GM19240 (cell line): ENCODE data around the gene INTS1.

ENCODE experiments used
- DNase-seq: peaks from one replicate; pipeline ENCODE4 v3.0.0; 2011; ENCODE audit warnings: low spot score; ENCODE audit not compliant: insufficient read length

The INTS1 gene

GRCh38 chr7:1464694-1465093 is 39.5 kb downstream of the INTS1 start:
- DNase-seq = no peak

DNA sequence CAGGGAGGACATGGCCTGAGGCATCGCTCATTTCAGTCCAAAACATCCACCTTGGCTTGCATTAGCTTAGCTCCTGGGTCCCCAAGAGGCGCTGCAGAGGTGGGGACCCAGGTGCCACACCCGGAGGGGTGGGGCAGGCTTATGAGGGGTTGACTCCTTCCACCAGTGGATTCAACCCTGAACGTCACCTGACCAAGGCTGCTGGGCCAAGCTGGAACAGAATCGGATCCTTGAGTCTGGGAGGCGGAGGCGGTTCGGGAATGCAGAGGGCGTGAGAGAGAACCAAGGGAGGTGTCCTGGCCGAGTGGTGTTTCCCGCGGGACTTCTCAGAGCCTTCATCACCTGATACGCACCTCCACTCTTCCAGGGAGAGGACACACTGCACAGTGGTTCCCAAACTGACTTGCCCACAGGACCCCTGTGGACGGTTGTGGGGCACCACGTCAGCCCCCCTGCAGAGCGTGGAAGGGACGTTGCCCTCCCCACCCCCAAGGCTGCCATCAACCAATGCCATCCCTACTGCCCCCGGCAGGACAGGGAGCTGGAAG is 40.4 kb downstream of the INTS1 start:
- no peak for DNase-seq

DNA sequence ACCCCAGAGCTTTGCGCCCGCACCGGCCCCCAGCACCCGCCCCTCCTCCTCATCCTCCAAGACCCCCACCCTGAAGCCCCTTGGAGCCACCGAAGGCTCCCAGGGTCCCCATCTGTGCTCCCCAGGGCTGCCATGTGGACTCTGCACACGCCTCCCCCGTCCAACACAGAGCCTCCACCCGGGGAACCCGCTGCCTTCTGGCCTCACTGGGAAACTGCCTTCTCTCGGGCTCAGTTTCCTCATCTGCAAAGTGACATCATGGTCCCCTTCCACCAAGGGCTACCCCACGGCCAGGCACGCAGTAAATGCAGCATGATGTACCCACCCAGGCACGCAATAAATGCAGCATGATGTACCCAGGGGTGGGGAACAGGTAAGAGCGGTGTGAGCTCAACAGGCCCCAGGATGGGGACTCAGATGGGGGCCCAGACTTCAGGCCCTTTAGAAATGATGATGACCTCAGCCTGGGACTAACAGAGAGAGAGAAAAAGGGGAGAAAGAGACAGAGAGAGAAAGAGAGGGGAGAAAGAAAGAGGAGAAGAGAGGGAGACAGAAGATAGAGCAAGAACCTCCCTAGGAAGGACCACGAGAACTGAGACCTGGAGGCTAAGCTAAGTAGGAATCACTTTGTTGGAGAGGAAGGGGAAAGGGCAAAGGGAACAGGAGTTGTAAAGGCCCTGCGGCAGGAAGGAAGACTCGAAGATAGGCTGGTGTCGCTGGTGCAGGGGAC is 42.4 kb downstream of the INTS1 start:
- no peak for DNase-seq

DNA sequence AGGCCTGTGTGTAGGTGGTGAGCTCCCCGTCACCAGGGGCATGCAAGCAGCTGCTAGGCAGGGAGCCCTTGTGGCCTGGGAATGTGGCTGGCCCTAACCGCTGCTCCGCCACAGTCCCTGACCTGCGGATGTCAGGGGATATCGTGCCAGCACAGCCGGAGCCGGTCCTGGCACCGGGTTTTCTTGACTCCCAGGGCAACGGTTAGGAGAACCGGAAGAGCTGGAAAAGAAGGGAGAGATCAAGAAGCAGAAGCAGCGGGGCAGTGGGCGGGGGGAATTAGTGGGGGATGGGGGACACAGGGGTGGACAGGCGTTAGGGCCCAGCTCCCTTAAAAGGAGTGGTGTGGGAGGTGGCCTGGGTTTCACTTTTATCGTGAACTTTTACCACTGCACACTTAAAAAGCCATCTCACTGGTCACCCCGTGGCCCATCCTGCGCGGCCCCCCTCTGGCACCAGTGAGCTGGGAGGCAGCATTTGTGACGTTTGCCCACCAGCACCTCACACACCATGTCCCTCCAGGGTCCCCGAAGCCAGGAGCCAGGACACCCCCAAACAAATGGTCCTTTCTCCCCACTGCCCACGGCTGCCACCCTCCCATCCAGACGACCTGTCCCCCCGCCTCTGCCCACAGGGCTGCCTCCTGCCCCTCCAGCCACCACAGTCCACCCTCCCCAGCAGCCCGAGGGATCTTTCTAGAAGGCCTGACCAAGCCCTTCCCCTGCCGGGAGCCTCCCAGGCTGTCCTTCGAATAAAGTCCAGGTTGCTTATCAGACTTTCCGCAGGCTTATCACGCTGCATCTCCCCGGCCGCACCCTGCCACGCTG is 43.2 kb downstream of the INTS1 start:
- DNase-seq = no peak

- no peak for DNase-seq
These were observed 44.0 kb downstream of the INTS1 start for GRCh38 chr7:1459920-1460820.

- peak; percentile 100 for DNase-seq
These were observed 44.7 kb downstream of the INTS1 start for GRCh38 chr7:1459512-1459892.

- DNase-seq = no peak
These were observed 45.3 kb downstream of the INTS1 start, which contains the start of gene MICALL2 for GRCh38 chr7:1458683-1459511. MICALL2 (minus strand) TSS chr7:1459470; CDS start chr7:1459326, 144 bp downstream.

GRCh38 chr7:1457949-1458682 is 46.1 kb downstream of the INTS1 start:
- no peak for DNase-seq

DNA sequence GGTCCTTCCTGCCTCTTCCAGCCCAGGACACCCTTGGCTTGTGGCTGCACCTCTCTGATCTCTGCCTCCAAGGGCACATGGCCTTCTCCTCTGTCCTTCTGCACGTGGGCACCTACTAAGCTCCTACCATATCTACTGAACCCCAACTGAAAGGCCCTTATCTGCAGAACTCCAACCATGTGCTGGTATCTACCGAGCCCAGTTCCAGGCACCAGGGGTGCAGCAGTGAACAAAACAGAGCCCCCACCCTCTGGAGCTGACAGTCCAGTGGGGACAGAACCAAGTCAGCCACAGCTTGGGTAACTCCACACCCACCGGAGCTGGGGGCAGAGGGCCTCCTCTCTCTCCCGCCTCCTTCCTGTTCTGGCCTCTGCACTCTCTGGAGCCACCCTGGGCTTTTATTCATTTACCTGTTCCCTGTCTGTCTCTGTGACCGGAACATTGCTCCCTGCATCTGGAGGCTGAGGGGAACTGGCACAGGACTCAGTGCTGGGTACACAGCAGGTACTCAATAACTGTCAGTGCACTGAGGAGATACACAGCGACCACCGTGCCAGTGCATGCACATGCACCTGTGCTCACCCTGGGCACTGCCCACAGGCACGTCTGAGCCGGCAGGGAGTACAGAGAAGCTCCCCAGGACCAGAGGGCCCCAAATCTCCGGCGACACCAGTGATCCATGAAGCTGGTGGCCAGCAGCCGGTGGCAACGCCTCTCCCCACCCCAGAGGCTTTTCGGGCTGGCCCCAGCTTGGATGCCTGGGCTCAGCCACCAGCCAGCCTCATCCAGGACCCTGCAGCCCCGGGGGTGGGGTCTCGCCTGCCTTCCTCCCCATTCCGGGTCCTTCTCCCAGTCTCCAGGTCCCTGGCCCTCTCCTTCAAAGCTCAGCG is 46.9 kb downstream of the INTS1 start:
- DNase-seq = no peak

GRCh38 chr7:1455955-1456354 is 48.2 kb downstream of the INTS1 start:
- DNase-seq = no peak

DNA sequence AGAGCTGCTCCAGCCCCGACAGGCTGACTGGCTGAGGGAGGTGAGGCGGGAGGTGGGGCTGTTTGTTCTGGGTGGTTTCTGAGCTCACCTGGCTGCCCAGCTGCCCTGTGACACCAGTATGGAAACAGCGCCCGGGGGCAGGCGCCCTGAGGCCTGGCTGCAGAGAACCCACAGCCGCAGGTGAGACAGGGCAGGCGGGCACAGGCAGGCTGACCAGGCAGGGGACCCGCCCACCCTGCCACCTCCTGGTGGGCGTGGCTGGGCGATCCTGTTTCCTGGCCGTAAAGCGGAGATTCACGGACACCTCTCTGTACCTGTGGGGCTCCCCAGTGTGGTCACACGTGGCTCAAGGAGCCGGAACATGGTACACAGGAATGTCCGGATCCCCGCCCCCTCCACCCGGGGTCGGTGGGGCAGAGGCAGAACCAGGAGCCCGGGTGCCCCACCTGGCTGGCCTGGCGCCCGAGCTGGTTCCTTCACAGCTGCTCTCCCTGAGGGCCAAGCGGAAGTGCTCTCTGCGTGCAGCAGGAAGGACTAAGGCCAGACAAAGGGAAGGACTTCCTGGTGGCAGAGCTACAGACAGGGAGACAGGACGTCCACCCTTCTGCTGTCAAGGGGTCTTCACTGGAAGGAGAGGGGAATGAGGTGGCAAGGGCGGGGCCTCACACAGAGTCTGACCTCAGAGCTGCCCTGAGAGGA is 48.8 kb downstream of the INTS1 start:
- DNase-seq = no peak

GRCh38 chr7:1454542-1454941 is 49.6 kb downstream of the INTS1 start:
- DNase-seq = no peak

GRCh38 chr7:1452205-1452604 is 52.0 kb downstream of the INTS1 start:
- DNase-seq = no peak

- DNase-seq = no peak
These were observed 53.2 kb downstream of the INTS1 start for GRCh38 chr7:1450987-1451386.

DNA sequence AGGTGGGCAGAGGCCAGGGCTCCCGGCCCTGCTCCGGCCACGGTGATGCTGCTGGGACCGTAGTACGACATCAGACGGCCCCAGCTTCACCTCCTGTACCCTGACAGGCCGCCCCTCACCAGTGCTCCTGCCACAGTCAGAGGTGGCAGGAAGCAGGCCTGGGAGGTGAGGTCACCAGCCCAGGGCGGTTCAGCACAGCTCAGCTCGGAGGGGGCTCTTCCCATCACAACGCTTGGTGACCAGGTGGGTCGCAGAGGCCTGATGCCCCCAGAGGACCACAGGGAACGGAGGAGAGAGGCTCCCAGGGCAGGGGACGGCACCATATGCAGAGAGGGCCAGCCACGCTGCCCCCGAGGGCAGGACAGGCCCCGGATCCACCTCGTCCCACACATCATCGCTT is 53.8 kb downstream of the INTS1 start:
- DNase-seq = no peak

DNA sequence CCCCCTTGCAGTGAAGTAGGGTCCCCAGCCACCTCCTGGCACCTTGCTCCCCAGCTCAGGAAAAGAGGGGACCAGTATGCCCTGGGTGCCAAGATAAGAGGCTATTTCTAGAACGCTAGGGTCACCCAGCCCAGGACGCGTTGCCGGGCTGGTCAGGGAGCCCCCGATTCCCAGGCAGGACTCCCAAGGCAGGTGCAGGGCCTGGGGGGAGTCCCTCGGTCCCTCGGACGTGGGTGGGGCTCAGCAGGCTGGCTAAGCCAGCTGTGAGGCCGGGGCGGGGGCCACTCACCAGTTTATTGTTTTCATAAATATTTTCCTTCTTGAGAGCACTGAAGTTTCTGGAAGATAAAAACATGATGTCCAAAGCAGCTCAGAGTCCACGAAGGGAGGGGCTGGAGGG is 54.2 kb downstream of the INTS1 start:
- no peak for DNase-seq

DNA sequence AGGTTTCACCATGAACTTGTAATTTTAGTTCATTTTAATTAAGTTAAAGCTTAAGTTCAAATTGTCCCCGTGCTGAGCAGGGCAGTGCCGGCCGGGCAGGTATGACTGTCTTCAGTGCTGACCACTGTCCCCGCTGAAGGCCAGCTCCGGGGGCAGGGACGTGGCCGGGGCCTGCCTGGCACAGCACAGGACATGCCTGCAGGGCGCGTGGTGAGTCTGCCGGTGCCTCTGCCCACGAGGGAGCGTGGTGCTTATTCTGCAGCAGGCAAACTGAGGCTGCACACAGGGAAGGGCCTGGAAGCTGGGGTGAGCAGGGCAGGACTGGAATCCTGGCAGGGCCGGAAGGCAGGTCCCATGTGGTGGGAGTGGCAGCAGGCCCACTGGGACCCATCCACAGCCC is 54.7 kb downstream of the INTS1 start:
- DNase-seq = no peak

GRCh38 chr7:1448958-1449357 is 55.2 kb downstream of the INTS1 start:
- no peak for DNase-seq
